PC-3 (cell line): ENCODE results near the gene FBRS.

Source experiments
- CTCF ChIP-seq: fragments of 300-600 bp; sonication (generic); conservative IDR thresholded peaks from 2 replicates; pipeline ENCODE4 v1.5.1; 2017; ENCODE audit warnings: antibody characterized with exemption, low read depth, mild to moderate bottlenecking, low read length
- EZH2 ChIP-seq: fragments of 300-600 bp; sonication (generic); IDR thresholded peaks from one replicate; pipeline ENCODE4 v1.6.1; 2017; ENCODE audit warnings: antibody characterized with exemption, mild to moderate bottlenecking, low read length; ENCODE audit not compliant: unreplicated experiment

GRCh38 chr16:30691907-30692306 is 33.7 kb downstream of the FBRS start:
- TF ChIP-seq CTCF: no peak
- TF ChIP-seq EZH2: no peak
